Ectodermal cell (in vitro differentiated cells): Measurements from ENCODE around the gene ENAH.

Experiments
- H3K27ac ChIP-seq: 2 replicates; pipeline ENCODE4 v1.7.0; 2013; ENCODE audit warnings: mild to moderate bottlenecking, low read depth, low read length; ENCODE audit not compliant: insufficient read depth, poor library complexity, severe bottlenecking
- H3K27me3 ChIP-seq: 2 replicates; pipeline ENCODE4 v1.7.0; 2013; ENCODE audit warnings: mild to moderate bottlenecking, low read length; ENCODE audit not compliant: insufficient read depth, control insufficient read depth, poor library complexity, severe bottlenecking
- H3K36me3 ChIP-seq: one replicate; pipeline ENCODE4 v1.7.0; 2013; ENCODE audit warnings: low read length; ENCODE audit not compliant: control insufficient read depth, insufficient read depth
- H3K4me1 ChIP-seq: one replicate; pipeline ENCODE4 v1.7.0; 2013; ENCODE audit warnings: low read length; ENCODE audit not compliant: control insufficient read depth, insufficient read depth
- H3K4me3 ChIP-seq: 2 replicates; pipeline ENCODE4 v1.7.0; 2013; ENCODE audit warnings: low read depth, low read length, control low read depth; ENCODE audit not compliant: insufficient read depth
- H3K9me3 ChIP-seq: 2 replicates; pipeline ENCODE4 v1.7.0; 2013; ENCODE audit warnings: mild to moderate bottlenecking, low read length, moderate library complexity; ENCODE audit not compliant: control insufficient read depth
- WGBS, 2 experiments: methylation state at CpG; one replicate each; pipeline ENCODE4 v1.1.7; 2013; ENCODE audit warnings: missing lambda C conversion rate in 2 of 2; 5-methylcytosine and 5-hydroxymethylcytosine counted together

Gene ENAH

GRCh38 chr1:225610539-225610938 lies 42.4 kb downstream of the ENAH start:
- peaks cover 21% of the 10 kb centered on the region for H3K4me1 ChIP-seq
- H3K9me3 ChIP-seq, result no peaks in the 10 kb centered on the region
- H3K27me3 ChIP-seq, result no peaks in the 10 kb centered on the region
- no peak overlapping the region for H3K4me3 ChIP-seq
- no peak overlapping the region for H3K27ac ChIP-seq
- H3K36me3 ChIP-seq, result peaks cover 3% of the 10 kb centered on the region
- 90 to 97% methylated on average over 5 of the region's 5 CpGs for WGBS, 2 experiments

- Histone ChIP-seq H3K4me1 (peaks cover 21% of the 10 kb centered on the region), H3K36me3 (peaks cover 3% of the 10 kb centered on the region), H3K4me3 (no peak overlapping the region), H3K27ac (no peak overlapping the region), H3K27me3 (no peaks in the 10 kb centered on the region), H3K9me3 (no peaks in the 10 kb centered on the region)
- 77 to 81% methylated on average over 9 to 14 of the region's 14 CpGs for WGBS, 2 experiments
These were observed 44.7 kb downstream of the ENAH start for GRCh38 chr1:225608014-225608796.

- Histone ChIP-seq H3K27ac (peak overlapping the region; percentile 33), H3K4me3 (no peak overlapping the region), H3K4me1 (peaks cover 21% of the 10 kb centered on the region), H3K27me3 (no peaks in the 10 kb centered on the region), H3K9me3 (no peaks in the 10 kb centered on the region), H3K36me3 (peaks cover 3% of the 10 kb centered on the region)
- WGBS, 2 experiments, result 89 to 95% methylated on average over 1 to 2 of the region's 3 CpGs
These were observed 45.6 kb downstream of the ENAH start for GRCh38 chr1:225607355-225607754.

GRCh38 chr1:225603538-225604354 lies 49.2 kb downstream of the ENAH start:
- no peak overlapping the region for H3K4me3 ChIP-seq
- H3K36me3 ChIP-seq, result no peaks in the 10 kb centered on the region
- H3K4me1 ChIP-seq, result peaks cover 14% of the 10 kb centered on the region
- H3K27me3 ChIP-seq, result no peaks in the 10 kb centered on the region
- no peaks in the 10 kb centered on the region for H3K9me3 ChIP-seq
- no peak overlapping the region for H3K27ac ChIP-seq

GRCh38 chr1:225602590-225603206 lies 50.2 kb downstream of the ENAH start:
- WGBS, 2 experiments, result 100% methylated on average over 1 of the region's 1 CpG; no CpG with 5 or more reads in 1 of the 2 experiments
- Histone ChIP-seq H3K4me1 (peaks cover 4% of the 10 kb centered on the region), H3K27me3 (no peaks in the 10 kb centered on the region), H3K36me3 (no peaks in the 10 kb centered on the region), H3K27ac (no peak overlapping the region), H3K9me3 (no peaks in the 10 kb centered on the region), H3K4me3 (no peak overlapping the region)

- WGBS, 2 experiments, result 89% methylated on average over 3 of the region's 3 CpGs; no CpG with 5 or more reads in 1 of the 2 experiments
- no peak overlapping the region for H3K27ac ChIP-seq
These were observed 50.9 kb downstream of the ENAH start for GRCh38 chr1:225601902-225602589.

GRCh38 chr1:225598847-225599246 lies 54.1 kb downstream of the ENAH start:
- Histone ChIP-seq H3K4me3 (no peak overlapping the region), H3K36me3 (no peaks in the 10 kb centered on the region), H3K9me3 (no peaks in the 10 kb centered on the region), H3K27ac (no peak overlapping the region), H3K4me1 (no peaks in the 10 kb centered on the region), H3K27me3 (no peaks in the 10 kb centered on the region)
- WGBS, 2 experiments, result 91 to 92% methylated on average over 1 of the region's 2 CpGs

More at GRCh38 chr1:225601902-225602589, 50.9 kb downstream of the ENAH start:
- no peaks in the 10 kb centered on the region for H3K4me1 ChIP-seq
- no peak overlapping the region for H3K4me3 ChIP-seq
- H3K27me3 ChIP-seq, result no peaks in the 10 kb centered on the region
- H3K36me3 ChIP-seq, result no peaks in the 10 kb centered on the region
- H3K9me3 ChIP-seq, result no peaks in the 10 kb centered on the region

GRCh38 chr1:225597926-225598575 lies 54.9 kb downstream of the ENAH start:
- no peak overlapping the region for H3K4me3 ChIP-seq
- H3K36me3 ChIP-seq, result no peaks in the 10 kb centered on the region
- no peaks in the 10 kb centered on the region for H3K27me3 ChIP-seq
- 95 to 100% methylated on average over 1 of the region's 2 CpGs for WGBS, 2 experiments
- no peak overlapping the region for H3K27ac ChIP-seq
- no peaks in the 10 kb centered on the region for H3K4me1 ChIP-seq
- H3K9me3 ChIP-seq, result no peaks in the 10 kb centered on the region

- Histone ChIP-seq H3K4me3 (no peak overlapping the region), H3K9me3 (no peaks in the 10 kb centered on the region), H3K4me1 (no peaks in the 10 kb centered on the region), H3K36me3 (no peaks in the 10 kb centered on the region), H3K27me3 (no peaks in the 10 kb centered on the region), H3K27ac (no peak overlapping the region)
- WGBS, 2 experiments, result 83 to 100% methylated on average over 1 of the region's 1 CpG
These were observed 56.2 kb downstream of the ENAH start for GRCh38 chr1:225596736-225597135.
